ENCODE results near the gene FABP6.
A peak's percentile ranks its signal among the peaks of the same experiment; 100 is the strongest.

The FABP6 gene

DNA sequence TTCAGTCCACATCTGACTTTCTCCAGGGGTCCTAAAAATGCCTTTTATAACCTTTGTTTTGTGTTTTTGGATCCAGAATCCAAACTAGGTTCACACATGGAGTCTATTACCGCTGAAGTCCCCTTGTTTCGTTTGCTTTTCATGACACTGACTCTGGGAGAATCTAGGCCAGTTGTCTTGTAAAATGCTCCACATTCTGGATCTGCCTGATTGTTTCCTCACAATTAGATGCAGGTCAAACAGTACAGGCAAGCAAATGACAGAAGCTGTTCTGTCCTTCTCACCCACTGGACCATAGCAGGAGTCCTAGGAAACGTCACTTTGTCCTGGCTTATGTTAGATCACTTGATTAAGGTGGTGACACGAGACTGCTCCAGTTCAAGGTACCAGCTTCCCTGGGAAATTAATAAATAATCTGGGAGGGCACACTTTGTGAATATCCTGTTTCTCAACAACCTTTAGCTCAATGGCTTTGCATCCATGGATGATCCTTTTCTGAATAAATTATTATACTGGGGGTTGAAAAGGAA, 34.1 kb downstream of the FABP6 start:
- no peak for DNase-seq

GRCh38 chr5:160266044-160266443, 36.7 kb downstream of the FABP6 start:
- no peak for DNase-seq

- DNase-seq: no peak
These were observed 37.5 kb downstream of the FABP6 start for GRCh38 chr5:160266752-160267345.

DNA sequence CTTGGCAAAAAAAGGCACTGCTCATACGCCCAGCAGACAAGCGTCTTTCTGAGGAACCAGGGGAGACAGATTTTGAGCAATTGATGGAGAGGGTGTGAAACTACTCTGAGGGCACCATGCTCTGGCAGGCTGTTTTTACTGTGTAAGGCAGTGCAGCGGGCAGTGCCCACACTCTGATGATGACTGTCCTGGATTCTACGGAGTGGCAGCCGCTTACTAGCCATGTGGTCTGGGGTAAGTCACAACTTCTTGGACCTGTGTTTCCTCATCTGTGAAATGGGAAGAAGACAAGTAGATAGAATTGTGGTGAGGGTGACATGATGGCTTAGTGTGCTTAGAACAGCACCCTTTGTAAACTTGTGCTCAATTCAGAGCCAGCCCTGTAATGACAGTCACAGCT, 38.8 kb downstream of the FABP6 start:
- DNase-seq: peak; percentile 5

GRCh38 chr5:160269017-160269416, 39.7 kb downstream of the FABP6 start:
- peak; percentile 48 for DNase-seq

GRCh38 chr5:160270704-160271103, 41.4 kb downstream of the FABP6 start:
- DNase-seq: peak; percentile 32

GRCh38 chr5:160271396-160271795, 42.1 kb downstream of the FABP6 start:
- peak; percentile 52 for DNase-seq

DNA sequence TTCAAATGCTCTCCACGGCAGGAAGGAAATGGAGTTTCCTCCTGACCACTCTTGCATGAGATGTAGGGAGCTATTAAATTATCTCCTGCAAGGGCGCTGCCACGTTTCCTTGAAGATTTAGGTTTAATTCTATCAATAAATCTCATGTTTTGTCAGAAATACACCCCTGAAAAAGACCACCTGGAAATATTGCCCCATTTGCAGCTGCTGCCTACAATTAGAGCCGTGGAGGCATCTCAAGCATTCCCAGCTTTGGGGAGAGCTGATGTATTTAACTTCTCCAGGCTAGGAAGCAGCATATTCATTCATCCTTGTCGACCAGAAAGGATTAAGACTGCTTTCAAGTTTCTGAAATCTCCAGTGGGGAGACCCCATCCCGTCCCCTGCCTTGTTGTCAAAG, 42.5 kb downstream of the FABP6 start:
- peak; percentile 38 for DNase-seq

- DNase-seq: no peak
These were observed 43.0 kb downstream of the FABP6 start for GRCh38 chr5:160272264-160272663.

- DNase-seq: no peak
These were observed 43.6 kb downstream of the FABP6 start for GRCh38 chr5:160272889-160273288.

DNA sequence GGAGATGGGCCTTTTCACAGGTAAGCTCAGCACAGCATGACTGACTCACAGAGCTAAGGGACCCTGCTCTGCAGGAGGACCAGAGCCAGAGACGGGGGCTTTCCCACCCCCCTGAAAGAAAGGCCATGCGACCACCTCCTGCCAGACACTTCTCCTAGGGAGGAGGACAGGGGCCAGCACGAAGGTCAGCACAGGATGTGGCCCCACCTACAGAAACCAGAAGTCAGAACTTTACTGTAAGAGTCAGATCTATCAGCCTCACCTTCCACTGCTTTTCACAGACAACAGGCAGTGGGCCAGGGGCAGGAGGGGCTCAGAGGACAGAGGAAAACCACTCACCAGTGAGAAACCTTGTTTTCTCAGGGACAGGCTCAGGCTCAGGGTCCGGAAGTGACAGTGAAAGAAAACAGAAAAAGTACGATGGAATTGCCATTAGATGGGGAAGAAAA, 45.2 kb downstream of the FABP6 start:
- peak; percentile 24 for DNase-seq

DNA sequence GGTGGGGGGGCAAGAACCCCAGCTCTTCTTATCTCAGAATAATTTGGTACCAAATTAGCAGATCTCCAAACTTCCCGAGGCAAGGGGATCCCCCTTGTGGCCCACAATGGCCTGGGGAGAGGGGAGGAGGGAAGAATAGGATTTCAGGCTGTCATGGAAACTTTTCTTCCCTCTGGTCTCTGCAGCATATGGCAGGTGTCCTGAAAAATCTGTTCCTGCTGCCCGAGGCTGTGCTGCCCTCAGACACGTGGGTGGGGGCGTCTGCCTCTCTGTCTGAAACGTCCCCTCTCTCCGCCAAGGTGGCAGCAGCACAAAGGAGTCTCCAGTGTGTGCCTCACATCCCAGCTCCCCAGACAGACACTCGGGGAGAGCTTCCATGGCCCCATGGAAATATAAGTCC, 49.0 kb downstream of the FABP6 start:
- DNase-seq: no peak

DNA sequence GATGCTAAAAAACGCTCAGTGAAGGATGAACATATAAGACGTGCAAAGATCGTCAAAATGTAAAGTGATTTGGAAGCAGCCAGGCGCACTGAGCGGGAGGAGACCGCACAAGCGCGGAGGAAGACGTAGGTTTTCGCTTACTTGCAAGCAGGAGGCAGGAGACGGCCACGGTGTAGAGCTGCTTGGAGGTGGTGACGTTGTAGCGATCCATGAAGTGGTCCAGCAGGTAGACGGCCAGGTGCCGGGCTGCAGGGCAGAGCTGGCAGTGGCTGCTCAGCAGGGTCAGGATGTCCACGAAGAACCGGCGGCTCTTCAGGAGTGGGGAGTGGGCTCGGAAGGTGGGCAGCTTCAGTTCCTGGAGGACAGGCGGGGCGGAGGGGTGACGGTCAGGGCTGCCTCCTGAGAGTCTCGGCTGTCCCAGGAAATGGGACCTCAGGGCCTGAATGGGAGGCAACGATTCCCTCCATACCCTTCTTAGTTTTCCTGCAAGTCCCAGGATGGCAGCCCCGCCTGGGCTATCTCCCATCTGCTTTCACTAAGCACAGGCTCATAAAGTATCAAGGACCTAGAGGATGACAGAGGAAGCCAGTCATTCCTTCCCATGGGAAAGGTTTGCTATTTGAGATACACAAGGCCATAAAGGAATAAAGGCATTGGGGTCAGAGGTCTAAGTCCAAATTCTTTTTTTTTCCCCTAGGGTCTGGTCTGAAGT, 51.2 kb downstream of the FABP6 start:
- no peak for DNase-seq

GRCh38 chr5:160281275-160281674, 52.0 kb downstream of the FABP6 start:
- DNase-seq: no peak

DNA sequence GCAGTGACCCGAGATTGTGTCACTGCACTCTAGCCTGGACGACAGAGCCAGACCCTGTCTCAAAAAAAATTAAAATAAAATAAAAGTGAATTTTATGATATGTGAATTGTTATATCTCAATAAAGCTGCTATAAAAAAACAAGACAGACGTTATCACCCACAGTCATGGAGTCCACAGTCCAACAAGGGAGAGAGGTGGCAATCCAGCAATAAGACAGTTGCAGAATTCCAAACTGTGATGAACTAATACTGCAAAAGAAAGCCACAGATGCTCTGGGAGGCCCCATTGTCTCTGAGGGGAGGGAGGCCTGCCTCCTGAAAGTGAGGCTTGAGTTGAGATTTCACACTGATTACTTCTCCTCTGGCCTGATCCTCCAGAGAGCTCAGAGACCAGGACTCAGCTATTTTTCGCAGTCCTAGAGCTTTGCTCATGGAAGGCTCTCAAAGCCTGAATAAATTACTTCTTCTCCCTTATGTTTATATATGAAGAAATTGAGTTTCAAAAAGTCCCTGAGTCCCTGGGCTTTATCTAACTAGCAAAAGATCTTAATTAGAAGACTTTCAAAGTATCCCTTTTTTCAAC, 55.1 kb downstream of the FABP6 start:
- DNase-seq: no peak

DNA sequence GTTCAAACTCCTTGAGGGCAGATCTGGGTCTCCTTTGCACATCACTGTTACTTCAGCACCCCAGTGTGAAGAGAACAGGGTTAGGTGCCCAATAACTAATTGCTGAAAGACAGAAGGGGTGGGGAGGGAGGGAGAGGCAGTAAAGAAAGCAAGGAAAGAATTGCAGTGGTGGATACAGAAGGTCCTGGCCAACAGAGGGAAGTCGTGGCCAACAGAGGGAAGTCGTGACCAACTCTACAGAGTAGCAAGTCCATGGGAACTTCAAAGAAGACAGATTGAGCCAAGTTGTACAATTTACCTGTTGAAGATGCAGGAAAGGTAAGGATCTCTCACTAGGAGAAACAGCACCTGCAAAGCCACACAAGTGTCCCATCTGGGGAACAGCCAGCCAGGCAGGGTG, 56.0 kb downstream of the FABP6 start:
- DNase-seq: no peak

DNA sequence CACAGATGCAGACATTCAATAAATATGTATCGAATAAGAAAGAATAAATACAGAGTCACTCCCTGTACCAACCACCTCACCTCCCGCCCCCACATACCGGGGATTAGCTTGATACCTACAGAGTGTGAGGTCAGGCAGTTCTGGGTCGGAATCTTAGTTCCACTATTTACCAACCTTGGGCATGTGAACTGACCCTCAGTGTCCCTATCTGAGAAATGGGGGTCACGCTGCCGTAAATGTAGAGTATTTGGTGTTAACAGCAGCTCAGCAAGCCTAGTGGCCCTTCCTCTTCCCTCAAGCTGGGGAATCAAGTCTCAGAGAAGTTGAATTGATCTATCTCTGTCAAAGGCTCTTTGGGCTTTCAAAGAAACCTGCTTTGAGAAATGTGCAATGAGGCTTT, 57.6 kb downstream of the FABP6 start:
- DNase-seq: no peak

- DNase-seq: no peak
These were observed 58.2 kb downstream of the FABP6 start for GRCh38 chr5:160287378-160288051.

Measured in right forelimb (tissue), 1 donor.